ENCODE data around the gene ZNF488.
A peak's percentile ranks its signal among the peaks of the same experiment; 100 is the strongest.

ZNF488 gene

GRCh38 chr10:47366181-47366631, 17.9 kb downstream of the ZNF488 start:
- H3K4me1 ChIP-seq, result peaks cover under 1% of the 10 kb centered on the region
- no peak overlapping the region for H2AFZ ChIP-seq
- H3K4me3 ChIP-seq (ENCODE audit: low read depth, low read length), result no peak overlapping the region
- no peaks in the 10 kb centered on the region for H3K9me3 ChIP-seq (ENCODE audit: control insufficient read depth, low read length)
- no peaks in the 10 kb centered on the region for H3K27me3 ChIP-seq (ENCODE audit: control insufficient read depth, insufficient read depth, low read length)
- no peak overlapping the region for H3K27ac ChIP-seq
- TF ChIP-seq, protein P1, sequence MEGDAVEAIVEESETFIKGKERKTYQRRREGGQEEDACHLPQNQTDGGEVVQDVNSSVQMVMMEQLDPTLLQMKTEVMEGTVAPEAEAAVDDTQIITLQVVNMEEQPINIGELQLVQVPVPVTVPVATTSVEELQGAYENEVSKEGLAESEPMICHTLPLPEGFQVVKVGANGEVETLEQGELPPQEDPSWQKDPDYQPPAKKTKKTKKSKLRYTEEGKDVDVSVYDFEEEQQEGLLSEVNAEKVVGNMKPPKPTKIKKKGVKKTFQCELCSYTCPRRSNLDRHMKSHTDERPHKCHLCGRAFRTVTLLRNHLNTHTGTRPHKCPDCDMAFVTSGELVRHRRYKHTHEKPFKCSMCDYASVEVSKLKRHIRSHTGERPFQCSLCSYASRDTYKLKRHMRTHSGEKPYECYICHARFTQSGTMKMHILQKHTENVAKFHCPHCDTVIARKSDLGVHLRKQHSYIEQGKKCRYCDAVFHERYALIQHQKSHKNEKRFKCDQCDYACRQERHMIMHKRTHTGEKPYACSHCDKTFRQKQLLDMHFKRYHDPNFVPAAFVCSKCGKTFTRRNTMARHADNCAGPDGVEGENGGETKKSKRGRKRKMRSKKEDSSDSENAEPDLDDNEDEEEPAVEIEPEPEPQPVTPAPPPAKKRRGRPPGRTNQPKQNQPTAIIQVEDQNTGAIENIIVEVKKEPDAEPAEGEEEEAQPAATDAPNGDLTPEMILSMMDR (IDR thresholded peaks at IDR 0.05), result no peak
- no peaks in the 10 kb centered on the region for H3K36me3 ChIP-seq (ENCODE audit: control insufficient read depth, insufficient read depth, low read length)
- H3K9ac ChIP-seq, result no peak overlapping the region
- no peaks in the 10 kb centered on the region for H3K79me2 ChIP-seq
- no peak overlapping the region for H3K4me2 ChIP-seq (ENCODE audit: low read length)

DNA sequence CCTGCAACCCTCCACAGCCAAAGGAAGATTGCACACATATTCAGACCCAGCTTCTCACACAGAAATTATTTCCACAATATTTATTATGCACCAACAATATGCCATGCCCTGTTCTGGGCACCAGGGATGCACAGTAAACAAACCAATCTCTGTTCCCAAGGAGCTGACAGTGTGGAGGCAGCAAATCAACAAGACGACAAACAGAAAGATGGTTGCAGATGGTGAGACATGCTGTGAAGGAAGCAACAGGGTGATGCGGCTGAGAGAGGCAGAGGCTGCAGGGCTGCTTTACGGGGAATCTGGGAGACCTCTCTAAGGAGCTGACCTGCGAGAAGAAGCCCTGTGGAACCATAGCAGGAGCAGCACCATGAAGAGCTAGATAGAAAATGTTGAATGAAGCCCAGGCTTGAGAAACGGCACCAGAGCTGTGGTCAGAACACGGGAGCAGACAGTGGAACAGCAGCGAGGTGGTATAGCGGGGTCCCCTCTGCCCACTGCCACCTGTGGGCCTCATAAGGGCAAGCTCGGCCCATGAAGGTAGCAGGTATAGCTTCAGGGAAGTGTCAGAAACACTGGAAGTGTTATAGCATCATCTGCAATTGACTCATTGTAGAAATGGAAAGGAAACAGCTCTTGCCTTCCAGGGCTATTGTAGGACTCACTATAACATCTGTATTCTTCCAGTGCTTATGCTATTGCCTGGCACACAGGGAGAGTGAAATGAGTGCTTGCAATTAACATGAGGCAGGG, 18.5 kb downstream of the ZNF488 start:
- Histone ChIP-seq H3K9me3 (ENCODE audit: control insufficient read depth, low read length) (no peaks in the 10 kb centered on the region), H2AFZ (no peak overlapping the region), H3K27me3 (ENCODE audit: control insufficient read depth, insufficient read depth, low read length) (no peaks in the 10 kb centered on the region), H3K27ac (no peak overlapping the region), H3K79me2 (no peaks in the 10 kb centered on the region), H3K9ac (no peak overlapping the region), H3K4me2 (ENCODE audit: low read length) (no peak overlapping the region), H3K36me3 (ENCODE audit: control insufficient read depth, insufficient read depth, low read length) (no peaks in the 10 kb centered on the region), H3K4me3 (ENCODE audit: low read depth, low read length) (no peak overlapping the region), H3K4me1 (peaks cover 2% of the 10 kb centered on the region)
- TF ChIP-seq, protein P1 (IDR thresholded peaks at IDR 0.05), result no peak

DNA sequence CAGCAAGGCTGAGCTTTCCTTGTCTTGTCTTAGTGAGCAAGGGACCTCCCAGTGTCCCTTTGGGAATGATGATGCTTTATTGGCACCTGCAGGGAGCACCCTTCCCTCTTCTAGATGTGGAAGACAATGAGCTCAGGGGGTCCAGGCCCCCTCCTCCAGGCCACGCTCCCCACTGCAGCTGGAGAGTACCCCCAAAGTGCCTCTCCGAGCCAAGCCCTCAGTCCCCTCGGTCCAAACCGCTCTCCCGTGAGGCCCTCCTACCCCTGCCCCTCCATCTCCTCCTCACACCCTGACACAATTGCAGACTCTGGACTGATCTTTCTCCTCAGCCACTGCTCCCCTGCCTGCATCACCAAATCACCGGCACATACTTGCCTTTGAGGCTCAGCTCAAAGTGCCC, 19.2 kb downstream of the ZNF488 start:
- Histone ChIP-seq H2AFZ (no peak overlapping the region), H3K79me2 (no peaks in the 10 kb centered on the region), H3K9ac (no peak overlapping the region), H3K9me3 (ENCODE audit: control insufficient read depth, low read length) (no peaks in the 10 kb centered on the region), H3K4me3 (ENCODE audit: low read depth, low read length) (no peak overlapping the region), H3K4me1 (peaks cover 2% of the 10 kb centered on the region), H3K27me3 (ENCODE audit: control insufficient read depth, insufficient read depth, low read length) (no peaks in the 10 kb centered on the region), H3K27ac (no peak overlapping the region), H3K36me3 (ENCODE audit: control insufficient read depth, insufficient read depth, low read length) (no peaks in the 10 kb centered on the region), H3K4me2 (ENCODE audit: low read length) (no peak overlapping the region)
- TF ChIP-seq, protein P1 (IDR thresholded peaks at IDR 0.05), result no peak

GRCh38 chr10:47364366-47364765, 19.7 kb downstream of the ZNF488 start:
- H3K4me2 ChIP-seq (ENCODE audit: low read length), result no peak overlapping the region
- H3K27ac ChIP-seq, result no peak overlapping the region
- H3K4me1 ChIP-seq, result peaks cover 2% of the 10 kb centered on the region
- no peak overlapping the region for H3K9ac ChIP-seq
- no peaks in the 10 kb centered on the region for H3K36me3 ChIP-seq (ENCODE audit: control insufficient read depth, insufficient read depth, low read length)
- H3K79me2 ChIP-seq, result no peaks in the 10 kb centered on the region
- TF ChIP-seq, protein P1 (IDR thresholded peaks at IDR 0.05), result no peak
- H3K9me3 ChIP-seq (ENCODE audit: control insufficient read depth, low read length), result no peaks in the 10 kb centered on the region
- no peaks in the 10 kb centered on the region for H3K27me3 ChIP-seq (ENCODE audit: control insufficient read depth, insufficient read depth, low read length)
- peak overlapping the region; percentile 28 for H2AFZ ChIP-seq
- no peak overlapping the region for H3K4me3 ChIP-seq (ENCODE audit: low read depth, low read length)

DNA sequence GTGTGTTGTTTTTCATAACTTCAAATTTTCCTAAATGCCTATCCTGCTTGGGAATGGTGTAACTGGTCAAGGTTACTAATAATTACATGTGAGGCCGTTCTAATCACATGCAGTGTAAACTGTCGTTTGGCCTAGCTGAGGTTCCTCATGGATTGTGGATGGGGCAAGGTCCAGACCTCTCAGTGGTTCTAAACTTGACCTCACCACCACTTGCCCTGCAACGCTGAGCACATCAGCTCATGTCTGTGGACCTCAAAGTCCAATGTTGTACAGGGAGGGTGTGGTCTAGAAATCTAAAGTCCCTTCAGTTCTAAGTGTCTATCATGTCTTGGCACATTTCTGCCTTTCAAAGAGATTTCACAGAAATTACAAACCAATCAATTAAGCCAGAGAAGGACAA, 20.3 kb downstream of the ZNF488 start:
- Histone ChIP-seq H3K27me3 (ENCODE audit: control insufficient read depth, insufficient read depth, low read length) (no peaks in the 10 kb centered on the region), H3K4me3 (ENCODE audit: low read depth, low read length) (no peak overlapping the region), H3K36me3 (ENCODE audit: control insufficient read depth, insufficient read depth, low read length) (no peaks in the 10 kb centered on the region), H3K27ac (no peak overlapping the region), H3K79me2 (no peaks in the 10 kb centered on the region), H2AFZ (no peak overlapping the region), H3K9me3 (ENCODE audit: control insufficient read depth, low read length) (no peaks in the 10 kb centered on the region), H3K4me1 (peaks cover 2% of the 10 kb centered on the region), H3K9ac (no peak overlapping the region), H3K4me2 (ENCODE audit: low read length) (no peak overlapping the region)
- TF ChIP-seq, protein P1 (IDR thresholded peaks at IDR 0.05), result no peak

Data from parathyroid adenoma (tissue), 2 donors.